GM23338 (cell line): ENCODE data around the gene PAX5.

Source experiments
- CTCF ChIP-seq, 2 experiments: fragments of 200-600 bp in 1 of 2; sonication (generic) in 1 of 2; conservative IDR thresholded peaks; 2 replicates each; pipeline versions ENCODE4 v1.5.1 to v1.6.1; 2016 to 2017; ENCODE audit warnings: antibody characterized with exemption in 2 of 2, low read depth in 2 of 2, mild to moderate bottlenecking in 2 of 2, moderate library complexity in 1 of 2
- EZH2 ChIP-seq: fragments of 200-600 bp; sonication (generic); IDR thresholded peaks from one replicate; pipeline ENCODE4 v1.8.0; 2017; ENCODE audit warnings: antibody characterized with exemption, mild to moderate bottlenecking, low read depth; ENCODE audit not compliant: unreplicated experiment
- EZH2phosphoT487 ChIP-seq: fragments of 200-600 bp; sonication (generic); IDR thresholded peaks from one replicate; pipeline ENCODE4 v1.8.1; 2018; ENCODE audit warnings: antibody characterized with exemption; ENCODE audit not compliant: unreplicated experiment
- JUNB ChIP-seq: IDR thresholded peaks from one replicate; pipeline ENCODE4 v1.6.1; 2016; ENCODE audit warnings: antibody characterized with exemption; ENCODE audit not compliant: unreplicated experiment
- NANOG ChIP-seq: IDR thresholded peaks from 2 replicates; pipeline ENCODE4 v1.6.1; 2016; ENCODE audit warnings: antibody characterized with exemption, borderline replicate concordance
- POLR2AphosphoS5 ChIP-seq: IDR thresholded peaks from 2 replicates; pipeline ENCODE4 v1.6.1; 2016; ENCODE audit warnings: antibody characterized with exemption, low read depth

- TF ChIP-seq CTCF (conservative IDR thresholded peaks at IDR 0.05; ENCODE audit: low read depth in 2 of 2) (peak; percentile 45 to 48), JUNB (no peak), POLR2AphosphoS5 (no peak), EZH2 (no peak), EZH2phosphoT487 (no peak), NANOG (no peak)
Measured at GRCh38 chr9:36999728-37000333, 34.2 kb downstream of the PAX5 start.
